ENCODE measurements around the gene ATXN7.

GRCh38 chr3:63892773-63893352 lies 29.2 kb downstream of the ATXN7 start:
- TF ChIP-seq EZH2 (IDR thresholded peaks at IDR 0.05; ENCODE audit: borderline replicate concordance) (no peak), CTCF (IDR thresholded peaks at IDR 0.05; ENCODE audit: poor library complexity) (no peak)

Data from hepatocyte (in vitro differentiated cells).